Mesenchymal stem cell (in vitro differentiated cells and primary cell): Measurements from ENCODE around the gene ARHGEF4.
"Not testable (repeated sequence)": the region's sequence is repeated elsewhere in the genome, so short reads cannot be mapped to it uniquely, and the experiment has no call there.

Source experiments
- DNase-seq: peaks from one replicate; pipeline ENCODE4 v3.0.0-alpha.2; 2013
- H2AFZ ChIP-seq: one replicate; pipeline ENCODE4 v1.6.1; 2013; ENCODE audit warnings: low read depth, mild to moderate bottlenecking, control low read depth, inconsistent platforms, low read length, moderate library complexity
- H2AK5ac ChIP-seq: 2 replicates; pipeline ENCODE4 v1.6.1; 2013; ENCODE audit warnings: low read length, moderate library complexity, mild to moderate bottlenecking, inconsistent platforms; ENCODE audit not compliant: severe bottlenecking
- H2BK120ac ChIP-seq: one replicate; pipeline ENCODE4 v1.6.1; 2013; ENCODE audit warnings: low read depth, mild to moderate bottlenecking, inconsistent platforms, low read length, moderate library complexity
- H2BK12ac ChIP-seq, 2 experiments: one replicate each; pipeline ENCODE4 v1.6.1; 2013; ENCODE audit warnings: inconsistent platforms in 2 of 2, low read length in 2 of 2, mild to moderate bottlenecking in 2 of 2, moderate library complexity in 2 of 2, control low read depth in 1 of 2
- H2BK15ac ChIP-seq: one replicate; pipeline ENCODE4 v1.6.1; 2013; ENCODE audit warnings: mild to moderate bottlenecking, low read depth, inconsistent platforms; ENCODE audit not compliant: poor library complexity, severe bottlenecking
- H2BK5ac ChIP-seq: 2 replicates; pipeline ENCODE4 v1.6.1; 2013; ENCODE audit warnings: low read depth, mild to moderate bottlenecking, low read length, control low read depth, inconsistent platforms; ENCODE audit not compliant: poor library complexity, severe bottlenecking
- H3K14ac ChIP-seq, 2 experiments: one replicate each; pipeline ENCODE4 v1.6.1; 2013; ENCODE audit warnings: inconsistent platforms in 2 of 2, low read length in 2 of 2, control low read depth in 1 of 2, mild to moderate bottlenecking in 1 of 2, moderate library complexity in 1 of 2
- H3K18ac ChIP-seq, 2 experiments: one replicate each; pipeline ENCODE4 v1.6.1; 2013; ENCODE audit warnings: inconsistent platforms in 2 of 2, low read length in 2 of 2, control low read depth in 1 of 2, low read depth in 1 of 2, mild to moderate bottlenecking in 1 of 2
- H3K23ac ChIP-seq, 2 experiments: one replicate each; pipeline ENCODE4 v1.6.1; 2013; ENCODE audit warnings: inconsistent platforms in 2 of 2, low read length in 2 of 2, mild to moderate bottlenecking in 2 of 2, moderate library complexity in 2 of 2, control low read depth in 1 of 2
- H3K27ac ChIP-seq: 2 replicates; pipeline ENCODE4 v1.5.1; 2013; ENCODE audit warnings: mild to moderate bottlenecking, moderate library complexity, low read length, control low read depth, inconsistent platforms; ENCODE audit not compliant: poor library complexity, severe bottlenecking
- H3K27me3 ChIP-seq, 2 experiments: 2 replicates each; pipeline versions ENCODE4 v1.6.1 to v1.7.0; 2013; ENCODE audit warnings: low read length in 2 of 2, mild to moderate bottlenecking in 2 of 2, moderate library complexity in 2 of 2, control low read depth in 1 of 2, inconsistent platforms in 1 of 2; ENCODE audit not compliant: control insufficient read depth in 1 of 2, insufficient read depth in 1 of 2
- H3K36me3 ChIP-seq, 2 experiments: 2 replicates each; pipeline versions ENCODE4 v1.6.1 to v1.7.0; 2013; ENCODE audit warnings: low read length in 2 of 2, control low read depth in 1 of 2, inconsistent platforms in 1 of 2, low read depth in 1 of 2, mild to moderate bottlenecking in 1 of 2; ENCODE audit not compliant: insufficient read depth in 2 of 2, control insufficient read depth in 1 of 2
- H3K4ac ChIP-seq, 2 experiments: one replicate each; pipeline ENCODE4 v1.6.1; 2013; ENCODE audit warnings: inconsistent platforms in 2 of 2, low read length in 2 of 2, mild to moderate bottlenecking in 2 of 2, moderate library complexity in 2 of 2, control low read depth in 1 of 2, low read depth in 1 of 2
- H3K4me1 ChIP-seq: 2 replicates; pipeline ENCODE4 v1.6.1; 2013; ENCODE audit warnings: low read depth, low read length, control low read depth; ENCODE audit not compliant: control insufficient read depth, insufficient read depth
- H3K4me2 ChIP-seq: 2 replicates; pipeline ENCODE4 v1.6.1; 2013; ENCODE audit warnings: low read length, mild to moderate bottlenecking, inconsistent platforms; ENCODE audit not compliant: poor library complexity, severe bottlenecking
- H3K4me3 ChIP-seq, 2 experiments: 2 replicates each; pipeline versions ENCODE4 v1.5.1 to v1.7.0; 2013; ENCODE audit warnings: low read length in 2 of 2, mild to moderate bottlenecking in 2 of 2, control low read depth in 1 of 2, low read depth in 1 of 2; ENCODE audit not compliant: insufficient read depth in 1 of 2
- H3K79me1 ChIP-seq: replicated peaks from 2 replicates; pipeline ENCODE4 v1.6.1; 2013; ENCODE audit warnings: mild to moderate bottlenecking, control low read depth, low read length, inconsistent platforms; ENCODE audit not compliant: poor library complexity, severe bottlenecking
- H3K9ac ChIP-seq: 2 replicates; pipeline ENCODE4 v1.7.0; 2013; ENCODE audit warnings: mild to moderate bottlenecking, low read length, moderate library complexity
- H3K9me3 ChIP-seq: 2 replicates; pipeline ENCODE4 v1.7.0; 2013; ENCODE audit warnings: mild to moderate bottlenecking, low read length; ENCODE audit not compliant: control insufficient read depth
- H4K8ac ChIP-seq: one replicate; pipeline ENCODE4 v1.6.1; 2013; ENCODE audit warnings: inconsistent platforms, mild to moderate bottlenecking, low read length, moderate library complexity
- H4K91ac ChIP-seq: one replicate; pipeline ENCODE4 v1.6.1; 2013; ENCODE audit warnings: mild to moderate bottlenecking, low read length, inconsistent platforms
- WGBS: methylation state at CpG from one replicate; pipeline ENCODE4 v1.1.7; 2013; ENCODE audit warnings: mixed read lengths; 5-methylcytosine and 5-hydroxymethylcytosine counted together

The ARHGEF4 gene

DNA sequence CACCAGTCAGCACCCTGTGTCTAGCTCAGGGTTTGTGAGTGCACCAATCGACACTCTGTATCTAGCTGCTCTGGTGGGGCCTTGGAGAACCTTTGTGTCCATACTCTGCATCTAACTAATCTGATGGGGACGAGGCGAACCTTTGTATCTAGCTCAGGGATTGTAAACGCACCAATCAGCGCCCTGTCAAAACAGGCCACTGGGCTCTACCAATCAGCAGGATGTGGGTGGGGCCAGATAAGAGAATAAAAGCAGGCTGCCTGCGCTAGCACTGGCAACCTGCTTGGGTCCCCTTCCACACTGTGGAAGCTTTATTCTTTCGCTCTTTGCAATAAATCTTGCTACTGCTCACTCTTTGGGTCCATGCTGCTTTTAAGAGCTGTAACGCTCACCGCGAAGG, 155.3 kb downstream of the ARHGEF4 start:
- H2BK15ac ChIP-seq, H2BK5ac ChIP-seq, H4K91ac ChIP-seq, H3K4me1 ChIP-seq, H3K4me2 ChIP-seq, H3K79me1 ChIP-seq, H3K9ac ChIP-seq, H3K14ac ChIP-seq, H3K18ac ChIP-seq, H3K23ac ChIP-seq, H3K4ac ChIP-seq, H3K4me3 ChIP-seq, H2BK120ac ChIP-seq, DNase-seq, H4K8ac ChIP-seq, H2BK12ac ChIP-seq, H3K27ac ChIP-seq, H3K36me3 ChIP-seq, H2AFZ ChIP-seq, H3K9me3 ChIP-seq, H2AK5ac ChIP-seq: not testable (repeated sequence)
- peaks cover 0 to 12% of the 10 kb centered on the region in 2 experiments for H3K27me3 ChIP-seq
- WGBS, result 94% methylated on average over 10 of the region's 10 CpGs

DNA sequence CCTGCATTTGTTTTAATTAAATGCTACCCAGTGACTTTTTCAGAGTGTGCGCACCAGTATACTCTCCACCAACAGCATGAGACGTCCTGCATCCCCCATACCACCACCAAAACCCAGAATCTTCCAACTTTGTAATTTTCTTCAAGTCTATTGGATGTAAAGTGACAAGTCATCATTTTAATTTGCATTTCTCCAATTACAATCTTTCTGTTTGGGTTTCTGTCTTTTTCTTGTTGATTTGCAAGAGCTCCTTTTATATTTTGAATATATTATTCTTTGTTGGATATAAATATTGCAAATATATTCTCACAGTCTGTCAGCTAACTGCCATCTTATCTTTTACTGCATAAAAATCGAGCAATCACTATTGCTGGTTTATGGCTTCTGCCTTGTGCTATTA, 160.0 kb downstream of the ARHGEF4 start:
- Histone ChIP-seq H3K4ac (no peak overlapping the region), H2AFZ (no peak overlapping the region), H2BK15ac (no peak overlapping the region), H2BK5ac (no peak overlapping the region), H3K4me1 (no peaks in the 10 kb centered on the region), H3K9me3 (no peaks in the 10 kb centered on the region), H3K18ac (no peak overlapping the region), H2BK12ac (no peak overlapping the region), H4K91ac (no peak overlapping the region), H4K8ac (no peak overlapping the region), H3K27ac (no peak overlapping the region), H3K79me1 (no peaks in the 10 kb centered on the region), H3K27me3 (peaks cover 0 to 12% of the 10 kb centered on the region in 2 experiments), H3K4me2 (no peak overlapping the region), H2AK5ac (no peak overlapping the region), H3K36me3 (no peaks in the 10 kb centered on the region), H3K9ac (no peak overlapping the region), H3K14ac (no peak overlapping the region), H2BK120ac (no peak overlapping the region), H3K23ac (no peak overlapping the region), H3K4me3 (no peak overlapping the region)
- no peak for DNase-seq
- 100% methylated on average over 1 of the region's 3 CpGs for WGBS

DNA sequence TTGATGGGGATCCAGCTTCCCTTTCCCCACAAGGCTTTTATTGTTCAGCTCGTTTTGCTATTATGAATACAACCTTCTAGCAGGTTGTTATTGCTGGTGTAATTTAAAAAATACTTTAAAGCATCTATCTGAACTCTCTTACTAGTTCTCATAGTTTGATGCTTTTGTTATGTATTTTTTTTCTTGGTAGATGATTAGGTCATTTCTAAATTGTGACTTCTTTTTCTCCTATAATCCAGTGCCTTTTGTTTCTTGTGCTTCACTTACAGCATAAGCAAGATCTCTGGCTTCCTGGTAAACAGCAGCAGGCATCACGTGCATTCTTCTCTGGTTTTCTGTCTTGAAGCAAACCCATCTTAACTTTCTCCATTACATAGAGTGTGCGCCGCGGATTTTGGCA, 160.5 kb downstream of the ARHGEF4 start:
- no peak overlapping the region for H2BK15ac ChIP-seq
- DNase-seq, result no peak
- no peak overlapping the region for H3K4me3 ChIP-seq
- no peak overlapping the region for H3K4me2 ChIP-seq
- H2AFZ ChIP-seq, result no peak overlapping the region
- H2BK12ac ChIP-seq, result no peak overlapping the region
- no peak overlapping the region for H4K8ac ChIP-seq
- no peak overlapping the region for H3K4ac ChIP-seq
- no peak overlapping the region for H3K9ac ChIP-seq
- no peak overlapping the region for H2AK5ac ChIP-seq
- no peak overlapping the region for H3K27ac ChIP-seq
- H3K4me1 ChIP-seq, result no peaks in the 10 kb centered on the region
- H3K9me3 ChIP-seq, result no peaks in the 10 kb centered on the region
- no peaks in the 10 kb centered on the region for H3K36me3 ChIP-seq
- H2BK5ac ChIP-seq, result no peak overlapping the region
- H3K18ac ChIP-seq, result no peak overlapping the region
- no peak overlapping the region for H3K23ac ChIP-seq
- H2BK120ac ChIP-seq, result no peak overlapping the region
- H3K79me1 ChIP-seq, result no peaks in the 10 kb centered on the region
- WGBS, result 80% methylated on average over 4 of the region's 5 CpGs
- no peak overlapping the region for H4K91ac ChIP-seq
- H3K14ac ChIP-seq, result no peak overlapping the region
- peaks cover 0 to 12% of the 10 kb centered on the region in 2 experiments for H3K27me3 ChIP-seq

DNA sequence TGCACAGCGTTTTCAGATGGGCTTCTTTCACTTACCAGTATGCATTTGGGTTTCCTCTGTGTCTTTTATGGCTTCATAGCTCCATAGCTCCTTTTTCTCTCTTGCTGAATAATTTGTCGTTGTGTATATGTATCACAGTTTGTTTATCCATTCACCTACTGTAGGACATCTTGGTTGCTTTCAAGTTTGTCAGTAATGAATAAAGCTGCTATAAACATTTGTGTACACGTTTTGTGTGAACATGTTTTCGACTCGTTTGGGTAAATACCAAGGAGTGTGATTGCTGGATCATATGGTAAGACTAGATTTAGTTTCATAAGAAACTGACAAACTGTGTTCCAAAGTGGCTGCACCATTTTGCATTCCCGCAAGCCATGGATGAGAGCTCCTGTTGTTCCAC, 161.8 kb downstream of the ARHGEF4 start:
- no peak overlapping the region for H2BK12ac ChIP-seq
- no peak overlapping the region for H2BK15ac ChIP-seq
- H3K14ac ChIP-seq, result no peak overlapping the region
- no peak overlapping the region for H4K91ac ChIP-seq
- H3K9ac ChIP-seq, result no peak overlapping the region
- H2BK120ac ChIP-seq, result no peak overlapping the region
- H3K18ac ChIP-seq, result no peak overlapping the region
- H3K23ac ChIP-seq, result no peak overlapping the region
- WGBS, result 57% methylated on average over 5 of the region's 6 CpGs
- H3K27me3 ChIP-seq, result peaks cover 0 to 17% of the 10 kb centered on the region in 2 experiments
- no peak overlapping the region for H3K4me3 ChIP-seq
- H3K27ac ChIP-seq, result no peak overlapping the region
- H4K8ac ChIP-seq, result no peak overlapping the region
- H2AK5ac ChIP-seq, result no peak overlapping the region
- H3K79me1 ChIP-seq, result no peaks in the 10 kb centered on the region
- DNase-seq, result no peak
- no peak overlapping the region for H3K4ac ChIP-seq
- no peak overlapping the region for H2AFZ ChIP-seq
- H3K4me2 ChIP-seq, result no peak overlapping the region
- no peaks in the 10 kb centered on the region for H3K36me3 ChIP-seq
- no peaks in the 10 kb centered on the region for H3K9me3 ChIP-seq
- no peak overlapping the region for H2BK5ac ChIP-seq
- H3K4me1 ChIP-seq, result no peaks in the 10 kb centered on the region
